Fibroblast of pulmonary artery (primary cell): ENCODE data around the gene PIP5KL1.

Experiments
- DNase-seq: peaks from one replicate; pipeline ENCODE4 v3.0.0-alpha.2; 2010; ENCODE audit warnings: low read depth
- H3K4me3 ChIP-seq: replicated peaks from 2 replicates; pipeline ENCODE4 v1.5.1; 2011; ENCODE audit warnings: low read depth, mild to moderate bottlenecking, control low read depth, low read length, moderate library complexity
- CTCF ChIP-seq: IDR thresholded peaks from 2 replicates; pipeline ENCODE4 v1.5.1; 2011; ENCODE audit warnings: mild to moderate bottlenecking, control low read depth, low read length, inconsistent platforms; ENCODE audit errors: missing control alignments

The PIP5KL1 gene

GRCh38 chr9:127930231-127931091 lies at the start of gene PIP5KL1:
Gene PIP5KL1, minus strand, starts transcription at chr9:127930777. Its CDS starts 25 bp downstream, at chr9:127930752.
- TF ChIP-seq CTCF, result peak; percentile 25
- DNase-seq, result peak; percentile 82
- H3K4me3 ChIP-seq, result peak within 1 kb of the TSS; percentile 59

GRCh38 chr9:127980060-127980705 lies 49.6 kb upstream of the PIP5KL1 start:
- TF ChIP-seq CTCF, result no peak
- H3K4me3 ChIP-seq, result peak overlapping the region; percentile 86
- no peak for DNase-seq

GRCh38 chr9:127979333-127980059 lies 48.9 kb upstream of the PIP5KL1 start:
- DNase-seq, result peak; percentile 54
- TF ChIP-seq CTCF, result no peak
- H3K4me3 ChIP-seq, result peak overlapping the region; percentile 86

- peak overlapping the region; percentile 86 for H3K4me3 ChIP-seq
- no peak for TF ChIP-seq CTCF
- no peak for DNase-seq
These were observed 48.4 kb upstream of the PIP5KL1 start for GRCh38 chr9:127979015-127979332.

GRCh38 chr9:127977884-127978647 lies 47.5 kb upstream of the PIP5KL1 start:
- H3K4me3 ChIP-seq, result peak overlapping the region; percentile 86
- TF ChIP-seq CTCF, result no peak
- DNase-seq, result peak; percentile 91

GRCh38 chr9:127977009-127977883 lies 46.7 kb upstream of the PIP5KL1 start:
- peak overlapping the region; percentile 86 for H3K4me3 ChIP-seq
- no peak for DNase-seq
- TF ChIP-seq CTCF, result no peak
